GM23338 (cell line): ENCODE results near the gene SIRT6.

Source experiments
- CTCF ChIP-seq, 2 experiments: fragments of 200-600 bp in 1 of 2; sonication (generic) in 1 of 2; conservative IDR thresholded peaks; 2 replicates each; pipeline versions ENCODE4 v1.5.1 to v1.6.1; 2016 to 2017; ENCODE audit warnings: antibody characterized with exemption in 2 of 2, low read depth in 2 of 2, mild to moderate bottlenecking in 2 of 2, moderate library complexity in 1 of 2
- EZH2phosphoT487 ChIP-seq: fragments of 200-600 bp; sonication (generic); IDR thresholded peaks from one replicate; pipeline ENCODE4 v1.8.1; 2018; ENCODE audit warnings: antibody characterized with exemption; ENCODE audit not compliant: unreplicated experiment
- POLR2AphosphoS5 ChIP-seq: IDR thresholded peaks from 2 replicates; pipeline ENCODE4 v1.6.1; 2016; ENCODE audit warnings: antibody characterized with exemption, low read depth
- REST ChIP-seq: IDR thresholded peaks from one replicate; pipeline ENCODE4 v1.6.1; 2018; ENCODE audit warnings: antibody characterized with exemption; ENCODE audit not compliant: unreplicated experiment
- ZNF114 ChIP-seq: fragments of 250-450 bp; sonication (Bioruptor Pico); IDR thresholded peaks from 2 replicates; pipeline ENCODE4 v1.5.0; 2020; ENCODE audit warnings: mild to moderate bottlenecking, moderate library complexity

DNA sequence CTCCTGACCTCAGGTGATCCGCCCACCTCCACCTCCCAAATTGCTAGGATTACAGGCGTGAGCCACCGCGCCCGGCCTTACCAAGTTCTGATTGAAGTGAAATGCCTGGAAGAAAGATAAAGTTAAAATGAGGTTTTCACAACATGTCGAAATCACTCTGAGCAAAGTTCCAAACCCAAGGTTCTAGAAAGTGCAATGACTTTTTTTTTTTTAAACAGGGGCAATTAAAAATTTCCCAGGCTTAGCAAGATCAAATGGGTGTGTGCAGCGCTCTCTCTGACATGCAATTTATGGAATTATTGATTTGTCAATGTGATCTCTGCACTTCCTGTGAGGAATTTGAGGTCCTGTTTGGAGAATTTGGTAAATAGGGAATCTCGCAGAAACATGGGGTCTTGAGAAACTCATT is 45.7 kb downstream of the SIRT6 start:
- no peak for TF ChIP-seq REST
- TF ChIP-seq CTCF (conservative IDR thresholded peaks at IDR 0.05; ENCODE audit: low read depth in 2 of 2) = no peak
- no peak for TF ChIP-seq EZH2phosphoT487
- no peak for TF ChIP-seq POLR2AphosphoS5
- no peak for TF ChIP-seq ZNF114 (CRISPR knock-in tag)
